HepG2 (cell line): ENCODE measurements around the gene PAK6. TPM values are rescaled to one million over a fixed set of nuclear protein-coding genes. Genes with fewer than 3 reads are reported as not detected.

Experiments
- ATAC-seq: fragments of 200-7000 bp; cut with Tn5 transposase; 3 replicates; pipeline ENCODE4 v1.9.1; 2020; ENCODE audit warnings: mild to moderate bottlenecking, moderate library complexity
- BruUV-seq: library from RNA; stranded (reverse); fragments of 400-500 nt; replicated peaks from 2 replicates; lab custom pipeline; 2021; lab: Mats Ljungman, UMichigan
- CTCF ChIA-PET: fragments of 300-600 bp; formaldehyde crosslinking; extraction: SDS; loops from one replicate; lab custom pipeline; 2021; ENCODE audit warnings: low total read pairs, inconsistent platforms, low intra/inter-chr PET ratio; lab: Yijun Ruan, JAX
- POLR2A ChIA-PET: fragments of 350-600 bp; sonication (Branson Sonifier 250); formaldehyde crosslinking; loops from one replicate; lab custom pipeline; 2020; ENCODE audit warnings: antibody characterized with exemption, inconsistent platforms; lab: Yijun Ruan, JAX
- DNase-seq: peaks from one replicate; pipeline ENCODE4 v3.0.0-alpha.2; 2015; ENCODE audit warnings: low spot score
- FAIRE-seq: peaks from 3 replicates; lab custom pipeline; 2011; peaks lifted over from hg19 to GRCh38; lab: Jason Lieb, UNC
- H2AFZ ChIP-seq: one replicate; pipeline ENCODE4 v1.6.1; 2011; ENCODE audit warnings: low read length, inconsistent platforms
- H3K27ac ChIP-seq: fragments of 300-600 bp; 3 replicates; pipeline ENCODE4 v1.8.0; 2011; ENCODE audit warnings: mixed run types, mild to moderate bottlenecking, mixed read lengths, low read length, inconsistent platforms; ENCODE audit not compliant: insufficient read depth; ENCODE audit errors: extremely low read length
- H3K27me3 ChIP-seq, 2 experiments: fragments of 200-600 bp in 1 of 2; 2 replicates in 1 of 2; 3 replicates in 1 of 2; pipeline versions ENCODE4 v1.6.0 to v1.8.0; 2011; ENCODE audit warnings: low read length in 2 of 2, mild to moderate bottlenecking in 2 of 2, moderate library complexity in 2 of 2, inconsistent platforms in 1 of 2; ENCODE audit not compliant: insufficient read depth in 2 of 2, control insufficient read depth in 1 of 2
- H3K36me3 ChIP-seq, 2 experiments: fragments of 200-600 bp in 1 of 2; replicated peaks in 1 of 2; 2 replicates in 1 of 2; 3 replicates in 1 of 2; pipeline versions ENCODE4 v1.5.1 to v1.8.0; 2011; ENCODE audit warnings: low read length in 2 of 2, inconsistent platforms in 1 of 2; ENCODE audit not compliant: insufficient read depth in 2 of 2, control insufficient read depth in 1 of 2
- H3K4me1 ChIP-seq: 2 replicates; pipeline ENCODE4 v1.5.1; 2012; ENCODE audit warnings: low read length, inconsistent platforms; ENCODE audit not compliant: insufficient read depth
- H3K4me2 ChIP-seq: 2 replicates; pipeline ENCODE4 v1.6.0; 2011; ENCODE audit warnings: low read depth, low read length, inconsistent platforms
- H3K4me3 ChIP-seq, 3 experiments: fragments of 200-600 bp in 1 of 3; sonication (generic), shearing (Covaris generic) in 1 of 3; replicated peaks in 1 of 3; 2 replicates each; pipeline ENCODE4 v1.5.1; 2011 to 2016; ENCODE audit warnings: low read length in 3 of 3, inconsistent platforms in 2 of 3, low read depth in 2 of 3, mild to moderate bottlenecking in 2 of 3, control low read depth in 1 of 3, mixed read lengths in 1 of 3; ENCODE audit not compliant: insufficient read depth in 1 of 3
- H3K79me2 ChIP-seq: one replicate; pipeline ENCODE4 v1.6.1; 2011; ENCODE audit warnings: low read length, inconsistent platforms; ENCODE audit not compliant: insufficient read depth
- H3K9ac ChIP-seq: 2 replicates; pipeline ENCODE4 v1.6.0; 2011; ENCODE audit warnings: mild to moderate bottlenecking, low read depth, low read length, inconsistent platforms; ENCODE audit not compliant: insufficient read depth
- H3K9me3 ChIP-seq: 2 replicates; pipeline ENCODE4 v1.5.1; 2012; ENCODE audit warnings: mild to moderate bottlenecking, low read length
- H4K20me1 ChIP-seq: 2 replicates; pipeline ENCODE4 v1.6.0; 2011; ENCODE audit warnings: inconsistent platforms, mild to moderate bottlenecking, low read length, moderate library complexity; ENCODE audit not compliant: insufficient read depth
- DPF2 ChIP-seq: sonication (generic); formaldehyde crosslinking; IDR thresholded peaks from 2 replicates; pipeline ENCODE4 v1.4.0; 2020; ENCODE audit warnings: mild to moderate bottlenecking, low read depth, missing genetic modification reagents, borderline replicate concordance
- FIP1L1 ChIP-seq: fragments of 200-400 bp; formaldehyde crosslinking; IDR thresholded peaks from 2 replicates; pipeline ENCODE4 v1.6.1; 2018; ENCODE audit warnings: low read depth, mild to moderate bottlenecking, low read length, moderate library complexity, borderline replicate concordance; ENCODE audit not compliant: insufficient read depth
- HDAC6 ChIP-seq: fragments of 200-600 bp; sonication (generic); IDR thresholded peaks from 2 replicates; pipeline ENCODE4 v1.7.0; 2017; ENCODE audit warnings: mild to moderate bottlenecking, antibody characterized with exemption, low read length, low read depth
- HOXA5 ChIP-seq: sonication (generic); formaldehyde crosslinking; IDR thresholded peaks from 2 replicates; pipeline ENCODE4 v1.4.0; 2020; ENCODE audit warnings: missing genetic modification reagents
- SAP130 ChIP-seq: IDR thresholded peaks from 2 replicates; pipeline ENCODE4 v1.6.1; 2016; ENCODE audit warnings: low read depth
- ZKSCAN5 ChIP-seq: sonication (generic); formaldehyde crosslinking; IDR thresholded peaks from 2 replicates; pipeline ENCODE4 v1.5.1; 2020; ENCODE audit warnings: mild to moderate bottlenecking, missing genetic modification reagents
- ZMYM4 ChIP-seq: sonication (generic); formaldehyde crosslinking; IDR thresholded peaks from 2 replicates; pipeline ENCODE4 v1.8.1; 2023; ENCODE audit warnings: mild to moderate bottlenecking, missing genetic modification reagents
- ZNF225 ChIP-seq: sonication (generic); formaldehyde crosslinking; IDR thresholded peaks from 2 replicates; pipeline ENCODE4 v1.4.0; 2020; ENCODE audit warnings: mild to moderate bottlenecking, missing genetic modification reagents
- ZNF263 ChIP-seq: sonication (generic); formaldehyde crosslinking; IDR thresholded peaks from 2 replicates; pipeline ENCODE4 v1.4.0; 2020; ENCODE audit warnings: missing genetic modification reagents
- ZSCAN31 ChIP-seq: sonication (generic); formaldehyde crosslinking; IDR thresholded peaks from 2 replicates; pipeline ENCODE4 v1.5.0; 2020; ENCODE audit warnings: low read depth, mild to moderate bottlenecking, missing genetic modification reagents
- WGBS: methylation state at CpG from one replicate; pipeline ENCODE4 v1.1.6; 2017; ENCODE audit warnings: low lambda C conversion rate; 5-methylcytosine and 5-hydroxymethylcytosine counted together
- in situ Hi-C: cut with HindIII; loops from 2 replicates; pipeline ENCODE4 v1.10.0; 2017; ENCODE audit warnings: low pct_unique_long_range_greater_than_20kb; ENCODE audit not compliant: extremely low pct_ligation_motif_present
- intact Hi-C: fragments of 100-400 bp; cut with micrococcal nuclease; formaldehyde crosslinking; loops from one replicate; pipeline ENCODE4 v1.10.0; 2022; ENCODE audit not compliant: unreplicated experiment
- polyA plus RNA-seq, 8 experiments: library from polyadenylated mRNA; depleted of rRNA in 3 of 8; stranded (reverse) in 7 of 8; unstranded in 1 of 8; fragments of >200 nt; fragmentation: Illumina TruSeq in 4 of 8; extraction: Trizol in 4 of 8; gene quantifications; 2 replicates each; pipeline versions ENCODE4 v1.2.1 to v1.2.3, GENCODE V29; 2011 to 2016; ENCODE audit warnings: low read depth in 4 of 8, missing spikeins in 1 of 8, mixed read lengths in 1 of 8; ENCODE audit not compliant: insufficient read depth in 1 of 8
- total RNA-seq, 5 experiments: library from RNA; depleted of rRNA; stranded (reverse); fragments of >200 nt; fragmentation: Illumina TruSeq; extraction: Trizol; gene quantifications; 2 replicates each; pipeline ENCODE4 v1.2.3, GENCODE V29; 2016; ENCODE audit warnings: low read depth in 1 of 5

Gene PAK6
- total and polyA plus RNA-seq, 2 of the 13 experiments (the other 11 are each of a cell fraction or from before 2014, with no cell fraction given) = 0.07 TPM; not detected in 1

DNA sequence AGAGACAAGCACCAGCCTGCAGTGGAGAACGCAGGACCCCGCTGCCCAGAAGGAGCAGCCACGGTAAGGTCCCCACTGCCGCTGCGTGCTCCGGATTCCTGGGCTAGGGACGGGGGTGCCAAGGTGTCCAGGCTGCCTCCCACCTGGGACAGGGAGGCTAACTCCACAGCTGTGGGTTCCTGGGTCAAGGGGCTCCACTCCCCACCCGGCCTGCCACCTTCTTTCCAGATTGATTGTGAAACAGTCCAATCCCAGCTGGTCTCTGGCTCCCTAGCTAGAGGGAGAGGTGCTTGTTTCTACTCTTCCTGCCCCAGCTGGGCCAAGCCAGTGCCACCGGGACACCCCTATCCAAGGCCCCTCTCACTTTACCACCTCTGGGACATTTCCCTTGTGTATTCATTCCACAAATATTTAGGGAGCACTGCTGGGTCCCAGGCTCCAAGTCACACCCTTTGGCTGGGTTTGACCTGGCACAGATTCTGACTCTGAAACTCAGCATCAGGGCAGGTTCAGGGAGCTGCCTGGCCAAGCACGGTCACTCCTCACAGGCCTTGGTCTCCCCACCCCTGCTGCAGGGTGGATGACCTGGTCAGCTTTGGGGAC, 1.9 kb downstream of the PAK6 start:
- FAIRE-seq (no peak), ATAC-seq (no peak), DNase-seq (no peak)
- in situ Hi-C loops = no loop called here
- H3K4me1 ChIP-seq = peaks cover 27% of the 10 kb centered on the region
- no peaks in the 10 kb centered on the region for H3K79me2 ChIP-seq
- ChIA-PET POLR2A (interaction anchor here (1.3 kb wide), 1 partner anchor 32 kb away, joined by 3 read pairs; no protein-coding TSS in a partner anchor), CTCF (no interaction called here)
- H3K9ac ChIP-seq = no peak overlapping the region
- peaks cover 9 to 50% of the 10 kb centered on the region in 2 experiments; a peak in 4 of 5 replicates for H3K27me3 ChIP-seq
- no peaks in the 10 kb centered on the region for H4K20me1 ChIP-seq
- TF ChIP-seq ZNF263 (no peak), SAP130 (CRISPR knock-in tag) (no peak), ZNF225 (CRISPR knock-in tag) (no peak), DPF2 (CRISPR knock-in tag) (no peak), ZSCAN31 (CRISPR knock-in tag) (no peak), HOXA5 (CRISPR knock-in tag) (no peak), ZMYM4 (CRISPR knock-in tag) (no peak), ZKSCAN5 (CRISPR knock-in tag) (no peak), FIP1L1 (no peak), HDAC6 (no peak)
- no peak overlapping the region for H3K27ac ChIP-seq
- no peak overlapping the region for H3K4me3 ChIP-seq
- 59% methylated on average over 9 of the region's 10 CpGs for WGBS
- H3K9me3 ChIP-seq = no peaks in the 10 kb centered on the region
- H3K4me2 ChIP-seq = no peak overlapping the region
- no peak overlapping the region for H2AFZ ChIP-seq
- intact Hi-C loops = no loop called here
- H3K36me3 ChIP-seq = no peaks in the 10 kb centered on the region
- no TSS peak for BruUV-seq
